Measurements from ENCODE around the gene SPATA46. TPM values are rescaled to one million over a fixed set of nuclear protein-coding genes. Genes with fewer than 3 reads are reported as not detected.
"Not testable (repeated sequence)": the region's sequence is repeated elsewhere in the genome, so short reads cannot be mapped to it uniquely, and the experiment has no call there.

The SPATA46 gene
- total RNA-seq, 3 donors from 2014 or later: not detected

GRCh38 chr1:162353078-162353477 is 23.6 kb downstream of the SPATA46 start:
- Histone ChIP-seq H3K9me3 (no peaks in the 10 kb centered on the region), H3K4me3 (no peak overlapping the region), H3K27ac (no peak overlapping the region), H3K36me3 (no peaks in the 10 kb centered on the region), H3K4me1 (no peaks in the 10 kb centered on the region), H3K27me3 (no peaks in the 10 kb centered on the region)
- TF ChIP-seq CTCF (IDR thresholded peaks at IDR 0.05) (no peak), POLR2AphosphoS5 (IDR thresholded peaks at IDR 0.05) (no peak), POLR2A (IDR thresholded peaks at IDR 0.05) (no peak)
- DNase-seq (ENCODE audit: low spot score in 2 of 2): no peak
- intact Hi-C loops (cut with DNase I; ENCODE audit: low total_unique reads): no loop called here

- H3K27me3 ChIP-seq; H3K36me3 ChIP-seq; H3K9me3 ChIP-seq; H3K27ac ChIP-seq; intact Hi-C loops (cut with DNase I; ENCODE audit: low total_unique reads); DNase-seq (ENCODE audit: low spot score in 2 of 2); H3K4me3 ChIP-seq; H3K4me1 ChIP-seq: not testable (repeated sequence)
Observed at GRCh38 chr1:162351874-162352273, 24.8 kb downstream of the SPATA46 start.

GRCh38 chr1:162351246-162351842 is 25.3 kb downstream of the SPATA46 start:
- H3K4me3 ChIP-seq: no peak overlapping the region
- H3K27ac ChIP-seq: no peak overlapping the region
- H3K9me3 ChIP-seq: no peaks in the 10 kb centered on the region
- no peaks in the 10 kb centered on the region for H3K4me1 ChIP-seq
- no peaks in the 10 kb centered on the region for H3K27me3 ChIP-seq
- TF ChIP-seq POLR2AphosphoS5 (IDR thresholded peaks at IDR 0.05) (no peak), POLR2A (IDR thresholded peaks at IDR 0.05) (no peak), CTCF (IDR thresholded peaks at IDR 0.05) (no peak)
- no peak for DNase-seq (ENCODE audit: low spot score in 2 of 2)
- intact Hi-C loops (cut with DNase I; ENCODE audit: low total_unique reads): no loop called here
- no peaks in the 10 kb centered on the region for H3K36me3 ChIP-seq

- no peak for DNase-seq (ENCODE audit: low spot score in 2 of 2)
- Histone ChIP-seq H3K4me1 (no peaks in the 10 kb centered on the region), H3K36me3 (no peaks in the 10 kb centered on the region), H3K27me3 (no peaks in the 10 kb centered on the region), H3K27ac (no peak overlapping the region), H3K9me3 (no peaks in the 10 kb centered on the region), H3K4me3 (no peak overlapping the region)
- intact Hi-C loops (cut with DNase I; ENCODE audit: low total_unique reads): no loop called here
- TF ChIP-seq POLR2AphosphoS5 (IDR thresholded peaks at IDR 0.05) (no peak), CTCF (IDR thresholded peaks at IDR 0.05) (no peak), POLR2A (IDR thresholded peaks at IDR 0.05) (no peak)
Observed at GRCh38 chr1:162349635-162350330, 26.9 kb downstream of the SPATA46 start.

GRCh38 chr1:162347281-162347680 is 29.4 kb downstream of the SPATA46 start:
- no peaks in the 10 kb centered on the region for H3K36me3 ChIP-seq
- intact Hi-C loops (cut with DNase I; ENCODE audit: low total_unique reads): no loop called here
- H3K27ac ChIP-seq: no peak overlapping the region
- no peak overlapping the region for H3K4me3 ChIP-seq
- no peak for DNase-seq (ENCODE audit: low spot score in 2 of 2)
- no peak for TF ChIP-seq POLR2AphosphoS5 (IDR thresholded peaks at IDR 0.05)
- TF ChIP-seq POLR2A (IDR thresholded peaks at IDR 0.05): no peak
- TF ChIP-seq CTCF (IDR thresholded peaks at IDR 0.05): no peak
- H3K27me3 ChIP-seq: no peaks in the 10 kb centered on the region
- H3K4me1 ChIP-seq: no peaks in the 10 kb centered on the region
- H3K9me3 ChIP-seq: no peaks in the 10 kb centered on the region

Measured in breast epithelium (tissue), 4 donors.